ENCODE measurements around the gene RPTOR.

RPTOR gene

GRCh38 chr17:80904036-80904753, 359.6 kb downstream of the RPTOR start:
- DNase-seq: no peak

- DNase-seq: no peak
Measured at GRCh38 chr17:80905586-80906230, 361.1 kb downstream of the RPTOR start.

- DNase-seq: no peak
Measured at GRCh38 chr17:80906364-80907259, 362.0 kb downstream of the RPTOR start.

GRCh38 chr17:80907281-80907680, 362.6 kb downstream of the RPTOR start:
- DNase-seq: no peak

GRCh38 chr17:80908211-80908610, 363.6 kb downstream of the RPTOR start:
- DNase-seq: no peak

GRCh38 chr17:80908776-80909175, 364.1 kb downstream of the RPTOR start:
- DNase-seq: no peak

GRCh38 chr17:80909635-80910034, 365.0 kb downstream of the RPTOR start:
- no peak for DNase-seq

GRCh38 chr17:80910043-80910442, 365.4 kb downstream of the RPTOR start:
- DNase-seq: no peak

GRCh38 chr17:80912476-80912875, 367.8 kb downstream of the RPTOR start:
- no peak for DNase-seq

- no peak for DNase-seq
Measured at GRCh38 chr17:80913928-80914821, 369.5 kb downstream of the RPTOR start.

- no peak for DNase-seq
Measured at GRCh38 chr17:80916246-80916645, 371.6 kb downstream of the RPTOR start.

- DNase-seq: no peak
Measured at GRCh38 chr17:80917716-80918560, 373.3 kb downstream of the RPTOR start.

- DNase-seq: no peak
Measured at GRCh38 chr17:80918731-80919130, 374.1 kb downstream of the RPTOR start.

GRCh38 chr17:80919331-80920311, 375.0 kb downstream of the RPTOR start:
- DNase-seq: no peak

GRCh38 chr17:80920441-80920840, 375.8 kb downstream of the RPTOR start:
- DNase-seq: no peak

- DNase-seq: no peak
Measured at GRCh38 chr17:80921159-80921558, 376.5 kb downstream of the RPTOR start.

GRCh38 chr17:80921741-80922579, 377.3 kb downstream of the RPTOR start:
- DNase-seq: no peak

- no peak for DNase-seq
Measured at GRCh38 chr17:80922580-80923160, 378.0 kb downstream of the RPTOR start.

Measured in DMS 273 treated with DMSO at 0.1 percent for 48 hours (cell line).